GM12892 (cell line): ENCODE measurements around the gene TOM1L2.

Experiments used
- DNase-seq: peaks from one replicate; pipeline ENCODE4 v3.0.0; 2011; ENCODE audit not compliant: insufficient read length
- FAIRE-seq: peaks from 2 replicates; lab custom pipeline; 2011; peaks lifted over from hg19 to GRCh38; lab: Jason Lieb, UNC
- POLR2A ChIP-seq: IDR thresholded peaks from 2 replicates; pipeline ENCODE4 v1.6.1; 2011; ENCODE audit warnings: low read depth, low read length, control low read depth
- POLR2AphosphoS5 ChIP-seq: IDR thresholded peaks from 2 replicates; pipeline ENCODE4 v1.6.1; 2011; ENCODE audit warnings: low read depth, low read length, control low read depth
- TAF1 ChIP-seq: IDR thresholded peaks from 2 replicates; pipeline ENCODE4 v1.6.1; 2011; ENCODE audit warnings: low read depth, mild to moderate bottlenecking, control low read depth, low read length, borderline replicate concordance

The TOM1L2 gene

DNA sequence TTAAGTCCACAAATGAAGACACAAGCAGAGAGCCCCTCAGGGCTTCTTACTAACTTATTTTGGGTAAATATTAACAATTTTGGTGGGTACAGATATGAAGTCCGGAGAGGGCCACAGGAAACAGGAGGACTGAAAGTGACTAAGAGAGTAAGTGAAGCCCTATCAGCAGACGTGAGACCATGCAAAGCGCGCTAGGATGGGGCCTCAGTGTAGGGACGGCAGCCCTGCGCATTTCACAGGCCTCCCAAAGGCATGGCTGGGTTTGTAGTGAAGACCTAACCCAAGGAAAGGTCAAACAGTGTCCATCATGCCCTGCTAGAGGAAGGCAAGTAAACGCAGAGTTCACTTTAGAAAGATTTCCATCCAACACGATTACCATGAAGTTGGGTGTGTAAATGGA is 75.5 kb downstream of the TOM1L2 start:
- no peak for TF ChIP-seq TAF1
- no peak for TF ChIP-seq POLR2AphosphoS5
- TF ChIP-seq POLR2A, result no peak
- FAIRE-seq (no peak), DNase-seq (no peak)

DNA sequence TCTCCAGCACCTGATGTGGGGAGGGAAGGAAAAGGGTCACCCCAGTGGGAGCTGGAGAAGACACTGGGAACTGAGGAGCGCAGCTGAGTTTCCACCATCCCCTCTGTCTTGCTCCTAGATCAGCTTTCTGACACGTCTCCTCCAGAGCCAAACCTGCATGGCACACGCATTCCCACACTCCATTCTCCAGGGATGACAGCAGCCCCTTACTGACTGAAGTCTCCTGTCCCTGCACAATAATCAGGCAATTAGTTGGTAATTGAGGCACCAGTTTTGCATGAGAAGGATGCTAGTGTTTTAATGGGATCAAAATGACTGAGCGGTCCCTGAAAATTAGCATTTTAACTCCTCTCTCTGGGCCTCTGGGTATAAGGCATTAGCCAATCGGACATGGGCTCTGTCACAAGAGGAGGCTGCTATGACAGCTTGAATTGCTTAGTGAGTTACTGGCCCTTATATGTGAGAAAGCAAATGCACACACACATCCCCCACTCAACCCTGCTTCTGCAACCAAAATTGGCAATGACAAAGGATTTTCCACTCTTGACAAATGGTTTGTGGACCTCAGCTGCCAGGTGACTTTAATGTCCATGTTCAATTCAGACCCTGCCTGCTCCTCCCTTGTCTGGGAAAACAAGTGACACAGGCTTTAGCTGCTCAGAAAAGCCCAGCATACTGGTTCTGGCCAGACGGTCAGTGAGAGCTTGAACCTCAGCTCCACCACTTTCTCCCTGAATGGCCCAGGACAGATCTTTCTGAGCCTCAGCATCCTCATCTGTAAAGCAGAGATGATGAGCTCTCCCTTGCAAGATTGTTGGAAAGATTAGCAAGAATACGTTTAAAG is 78.2 kb downstream of the TOM1L2 start:
- FAIRE-seq (no peak), DNase-seq (no peak)
- no peak for TF ChIP-seq TAF1
- TF ChIP-seq POLR2AphosphoS5, result no peak
- TF ChIP-seq POLR2A, result no peak

DNA sequence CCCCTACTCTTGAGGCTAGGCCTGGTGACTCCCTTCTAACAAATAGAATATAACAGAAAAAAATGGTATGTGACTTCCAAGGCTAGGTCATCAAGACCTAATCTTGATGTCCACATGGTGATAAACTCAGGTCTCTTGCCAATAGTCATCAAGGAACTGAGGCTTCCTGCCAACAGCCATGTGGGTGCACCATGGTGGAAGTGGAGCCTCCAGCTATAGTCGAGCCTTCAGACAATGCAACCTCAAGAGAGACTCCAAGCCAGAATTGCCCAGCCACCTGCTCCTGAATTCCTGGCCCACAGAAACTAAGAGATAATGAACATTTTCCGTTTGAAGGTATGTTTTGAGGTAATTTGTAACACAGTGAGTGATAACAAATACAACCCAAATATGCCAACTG is 79.5 kb downstream of the TOM1L2 start:
- TF ChIP-seq TAF1, result no peak
- TF ChIP-seq POLR2A, result no peak
- no peak for TF ChIP-seq POLR2AphosphoS5
- FAIRE-seq (no peak), DNase-seq (no peak)

DNA sequence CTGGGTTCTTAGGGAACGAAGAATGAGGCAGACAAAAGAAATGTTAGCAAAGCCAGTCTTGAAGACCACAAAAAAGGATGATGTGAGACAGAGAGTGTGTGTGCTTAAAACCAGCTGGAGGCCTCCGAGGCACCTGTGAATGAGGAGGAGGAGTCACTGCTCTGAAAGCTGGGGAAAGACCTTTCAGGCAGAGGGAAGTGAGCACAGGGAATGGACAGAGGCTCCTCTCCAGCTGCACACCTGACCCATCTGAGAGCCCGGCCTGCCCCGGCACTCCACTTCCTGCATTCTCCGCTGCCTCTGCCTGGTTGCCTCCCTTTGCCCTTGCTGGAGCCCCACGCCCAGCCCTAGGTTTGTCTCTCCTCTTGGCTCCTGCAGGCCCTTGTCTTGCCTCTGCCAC is 80.2 kb downstream of the TOM1L2 start:
- FAIRE-seq (no peak), DNase-seq (no peak)
- TF ChIP-seq TAF1 (no peak), POLR2A (no peak), POLR2AphosphoS5 (no peak)

DNA sequence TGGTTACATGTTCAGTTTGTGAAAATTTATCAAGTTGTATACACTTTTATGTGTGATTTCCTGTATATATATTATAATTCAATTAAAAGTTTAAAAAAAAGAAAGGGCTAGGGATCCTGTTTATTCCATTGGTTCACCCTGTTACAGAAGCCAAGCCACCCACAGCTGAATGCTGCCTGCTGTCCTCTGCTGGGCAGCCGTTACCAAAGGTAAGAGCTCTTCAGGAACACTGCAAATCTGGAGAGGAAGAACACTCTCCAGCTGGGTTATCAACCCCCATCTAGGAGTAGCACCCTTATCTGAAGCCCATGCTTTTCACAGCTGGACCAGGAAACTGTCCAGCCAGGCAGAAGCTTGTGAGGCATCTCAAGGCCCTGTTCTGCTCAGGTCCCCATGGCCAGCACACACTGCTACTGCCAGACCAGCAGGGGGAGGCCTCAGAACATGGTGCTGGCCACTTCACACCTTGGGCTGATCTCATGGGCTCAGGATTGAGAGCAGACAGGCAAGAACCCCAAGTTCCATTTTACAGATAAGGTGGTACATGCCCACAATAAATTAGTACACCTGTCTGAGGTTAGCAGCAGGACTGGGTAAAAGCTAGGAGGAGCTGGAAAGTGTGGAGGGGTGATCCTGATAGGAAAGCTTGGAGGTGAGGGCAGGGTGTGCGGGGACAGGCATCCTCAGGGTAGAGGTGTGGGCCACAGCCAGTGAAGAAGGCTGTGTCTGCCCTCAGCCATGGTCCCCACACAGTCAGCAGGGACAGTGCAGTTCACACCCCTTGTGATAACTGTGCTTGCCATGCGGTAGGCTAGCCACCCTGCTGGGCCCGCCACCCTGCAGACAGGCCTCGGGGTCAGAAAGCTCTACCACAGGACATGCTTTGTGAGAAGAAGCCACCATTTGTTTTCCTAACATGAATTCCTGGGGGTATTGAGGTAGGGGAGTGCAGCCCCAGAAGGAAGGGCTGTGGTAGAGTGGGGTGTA is 81.1 kb downstream of the TOM1L2 start:
- DNase-seq (peak; percentile 48), FAIRE-seq (no peak)
- TF ChIP-seq TAF1 (no peak), POLR2A (no peak), POLR2AphosphoS5 (no peak)

DNA sequence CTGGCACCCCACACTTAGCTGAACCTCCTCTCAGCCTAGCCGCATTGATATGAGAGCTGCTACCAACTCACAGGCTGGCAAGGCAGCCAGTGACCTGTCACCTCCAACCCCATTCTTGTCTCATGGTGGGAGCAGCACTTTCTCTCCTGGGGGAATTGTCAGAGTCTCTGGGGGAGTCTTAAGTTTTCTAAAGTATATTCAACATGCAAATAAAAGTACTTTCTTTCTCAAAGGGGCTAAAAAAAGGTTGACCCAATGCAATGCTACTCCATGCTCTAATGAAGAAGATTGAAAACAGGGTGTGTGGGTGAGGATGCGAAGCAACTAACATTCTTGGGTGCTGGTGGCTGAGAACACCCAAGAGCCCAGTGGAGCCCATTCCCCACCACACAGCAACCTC is 82.3 kb downstream of the TOM1L2 start:
- no peak for DNase-seq
- no peak for TF ChIP-seq POLR2A
- TF ChIP-seq TAF1, result no peak
- no peak for TF ChIP-seq POLR2AphosphoS5
- no peak for FAIRE-seq

DNA sequence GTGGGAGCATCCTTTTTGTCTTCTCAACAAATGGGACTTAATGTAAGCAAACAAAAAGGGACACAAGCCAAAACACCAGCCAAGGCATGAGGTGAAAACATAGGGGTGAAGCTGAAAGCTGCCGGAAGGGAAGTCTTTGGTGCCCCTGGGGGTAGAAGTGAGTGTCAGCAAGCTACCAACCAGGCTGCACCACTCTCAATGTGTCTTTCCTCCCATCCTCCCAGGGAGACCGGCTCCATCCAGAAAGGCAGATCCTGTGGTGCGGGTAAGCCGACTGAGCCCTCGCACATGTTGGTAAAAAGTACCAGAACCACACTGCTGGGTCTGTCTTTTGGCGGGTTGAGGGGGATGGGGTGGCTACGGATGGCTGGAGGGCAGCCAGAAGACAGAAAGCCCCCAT is 83.4 kb downstream of the TOM1L2 start:
- DNase-seq (no peak), FAIRE-seq (no peak)
- no peak for TF ChIP-seq POLR2AphosphoS5
- TF ChIP-seq POLR2A, result no peak
- TF ChIP-seq TAF1, result no peak

DNA sequence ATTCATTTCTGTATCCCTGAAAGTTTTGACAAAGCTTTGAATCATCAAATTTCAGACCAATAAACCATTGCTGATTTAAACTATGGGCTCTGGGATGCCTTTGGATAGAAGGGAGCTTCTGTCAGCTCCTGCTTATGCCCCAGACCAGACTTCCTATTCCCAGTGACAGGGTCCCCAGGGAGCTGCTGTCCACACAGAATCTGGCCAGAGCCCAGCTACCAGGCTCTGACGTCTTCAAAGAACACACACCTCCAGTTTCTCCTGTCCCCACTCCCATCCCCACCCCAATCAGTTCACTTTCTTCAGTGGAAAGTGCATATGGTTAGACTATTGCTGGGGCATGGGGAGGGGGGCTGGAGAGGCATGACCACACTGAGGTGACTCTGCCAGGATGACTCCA is 83.8 kb downstream of the TOM1L2 start:
- TF ChIP-seq TAF1, result no peak
- no peak for TF ChIP-seq POLR2AphosphoS5
- TF ChIP-seq POLR2A, result no peak
- no peak for DNase-seq
- FAIRE-seq, result no peak

DNA sequence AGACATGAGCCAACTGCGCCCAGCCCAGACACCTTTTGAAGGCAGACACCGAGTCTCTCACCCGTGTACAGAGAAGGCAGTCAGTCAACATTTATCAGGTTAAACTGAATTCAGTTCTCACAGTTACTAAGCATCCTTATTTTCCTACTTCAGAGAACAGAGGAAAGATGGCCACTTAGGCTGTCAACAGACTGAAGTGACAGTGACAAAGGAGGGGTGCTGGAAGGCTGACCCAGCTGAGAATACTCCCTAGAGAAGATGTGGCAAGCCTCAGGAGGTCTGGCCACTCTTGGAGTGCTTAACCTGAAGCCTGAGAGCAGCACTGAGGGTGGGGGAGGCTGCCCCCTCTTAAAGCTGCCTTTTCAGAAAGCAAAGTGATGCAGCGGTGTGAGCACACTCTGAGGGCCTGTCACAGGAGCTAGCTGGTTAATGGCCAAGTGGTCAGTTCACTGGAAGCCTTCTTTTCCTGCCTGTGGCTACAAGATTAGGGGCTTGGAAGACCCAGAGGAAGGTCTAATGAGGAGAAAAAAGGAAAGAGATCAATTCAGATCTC is 84.4 kb downstream of the TOM1L2 start:
- no peak for FAIRE-seq
- TF ChIP-seq TAF1 (no peak), POLR2A (no peak), POLR2AphosphoS5 (no peak)
- no peak for DNase-seq

DNA sequence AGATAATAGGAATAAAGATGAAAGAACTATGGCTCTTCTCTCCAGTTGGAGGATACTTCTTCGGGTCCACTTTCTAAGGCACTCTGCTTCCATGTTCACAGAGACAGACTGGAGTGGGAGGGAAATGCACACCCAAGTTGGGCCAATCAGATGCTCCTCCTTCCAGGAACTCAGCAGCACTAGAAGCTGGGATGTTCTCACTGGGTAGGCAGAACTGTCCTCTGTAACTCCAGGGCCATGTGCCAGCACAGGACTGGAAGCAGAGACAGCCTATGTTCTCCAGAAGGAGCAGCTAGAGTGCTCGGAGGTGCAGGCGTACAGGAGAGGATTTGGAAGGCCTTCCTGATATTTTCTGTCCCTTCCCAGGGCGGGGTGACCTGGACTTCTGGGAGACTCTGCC is 85.5 kb downstream of the TOM1L2 start:
- DNase-seq (no peak), FAIRE-seq (no peak)
- no peak for TF ChIP-seq POLR2AphosphoS5
- no peak for TF ChIP-seq POLR2A
- TF ChIP-seq TAF1, result no peak

DNA sequence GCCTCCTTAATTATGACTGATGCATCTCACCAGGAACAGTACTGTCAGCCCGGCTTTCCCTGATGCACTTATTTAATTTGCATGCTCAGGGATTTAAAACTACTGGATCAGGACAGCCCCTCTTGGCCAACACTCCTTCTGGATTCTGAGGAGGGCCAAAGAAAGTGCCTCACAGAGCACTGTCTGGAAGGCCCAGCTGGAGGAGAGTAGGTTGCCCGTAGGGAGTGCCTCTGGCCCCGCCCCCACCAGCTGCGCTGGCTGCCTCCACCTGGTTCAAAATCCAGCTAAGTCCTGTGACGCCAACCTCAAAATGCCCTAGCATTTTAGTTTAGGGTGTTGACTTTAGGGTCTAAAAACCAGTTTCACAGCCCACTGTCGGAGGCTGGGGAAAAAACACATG is 86.0 kb downstream of the TOM1L2 start:
- FAIRE-seq, result no peak
- no peak for DNase-seq
- TF ChIP-seq POLR2A (no peak), POLR2AphosphoS5 (no peak), TAF1 (no peak)
